DMS153 treated with DMSO at 0.1 percent for 48 hours (cell line): ENCODE measurements around the gene SMIM34.
"Not testable (repeated sequence)": the region's sequence is repeated elsewhere in the genome, so short reads cannot be mapped to it uniquely, and the experiment has no call there.

ENCODE experiments used
- DNase-seq: peaks from one replicate; lab custom pipeline; 2025; ENCODE audit not compliant: unreplicated experiment; lab: John Stamatoyannopoulos, UW

The SMIM34 gene

DNA sequence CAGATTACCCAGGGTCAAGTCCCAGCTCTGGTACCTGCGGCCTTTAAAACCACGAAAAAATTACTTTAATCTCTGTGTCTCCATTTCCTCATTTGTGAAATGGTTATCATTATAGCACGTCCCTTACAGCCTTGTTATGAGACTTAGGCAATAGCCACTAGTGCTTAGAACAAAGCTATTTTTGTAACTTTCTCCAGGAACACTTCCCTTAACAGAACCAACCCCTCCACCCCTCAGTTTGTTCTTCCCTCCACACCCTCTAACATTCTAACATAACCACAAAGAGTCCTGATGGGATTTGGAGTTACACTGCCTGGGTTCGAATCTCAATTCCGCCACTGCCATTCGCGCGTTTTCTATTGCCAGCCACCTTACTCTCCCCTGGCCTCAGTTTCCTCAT, 49.3 kb downstream of the SMIM34 start:
- DNase-seq = not testable (repeated sequence)

DNA sequence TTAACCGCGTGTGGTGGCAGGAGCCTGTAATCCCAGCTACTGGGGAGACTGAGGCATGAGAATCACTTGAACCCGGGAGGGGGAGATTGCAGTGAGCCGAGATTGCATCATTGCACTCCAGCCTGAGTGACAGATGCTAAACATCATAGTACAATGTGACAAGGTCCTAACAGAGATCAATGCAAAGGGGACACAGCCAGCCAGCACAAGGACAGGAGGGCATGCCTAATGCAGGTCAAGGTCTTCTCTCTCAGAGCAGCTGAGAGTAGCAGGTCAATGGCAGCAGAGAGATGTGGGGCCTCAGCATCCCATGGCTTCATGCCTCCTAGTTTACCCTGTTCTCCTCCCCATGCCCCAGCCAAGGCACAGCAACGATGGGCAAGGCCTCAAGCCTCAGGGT, 51.4 kb downstream of the SMIM34 start:
- DNase-seq = no peak

DNA sequence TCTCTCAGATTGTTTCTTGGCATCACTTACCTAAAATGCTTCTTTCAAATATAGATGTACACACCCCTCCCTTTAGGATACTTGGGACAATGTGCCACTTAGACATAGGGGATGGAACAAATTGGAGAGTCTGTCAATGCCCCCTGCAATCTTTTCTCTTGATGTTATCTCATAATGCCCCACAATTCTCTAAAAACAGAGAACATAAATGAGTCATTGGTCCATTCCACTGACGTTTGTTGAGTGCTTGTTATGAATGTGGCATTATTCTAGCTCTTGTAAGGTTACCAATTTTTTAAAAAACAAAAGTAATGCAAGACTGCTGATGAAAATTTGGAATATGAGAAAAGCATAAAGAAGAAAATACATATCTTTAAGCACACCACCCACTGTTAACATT, 54.0 kb downstream of the SMIM34 start:
- no peak for DNase-seq
